CD4-positive, alpha-beta T cell treated with Interleukin-6 for 4 hours (primary cell): ENCODE results near the gene KLRC3.
"Not testable (repeated sequence)": the region's sequence is repeated elsewhere in the genome, so short reads cannot be mapped to it uniquely, and the experiment has no call there.

Source experiments
- DNase-seq: peaks from one replicate; pipeline ENCODE4 v3.0.0-alpha.2; 2020; ENCODE audit warnings: mixed read lengths

The KLRC3 gene

GRCh38 chr12:10398168-10398567 lies 22.2 kb downstream of the KLRC3 start:
- no peak for DNase-seq

- DNase-seq: no peak
Measured at GRCh38 chr12:10397296-10397695, 23.1 kb downstream of the KLRC3 start.

- DNase-seq: not testable (repeated sequence)
Measured at GRCh38 chr12:10396176-10396575, 24.2 kb downstream of the KLRC3 start.

- no peak for DNase-seq
Measured at GRCh38 chr12:10395390-10395998, 24.9 kb downstream of the KLRC3 start.

- not testable (repeated sequence) for DNase-seq
Measured at GRCh38 chr12:10394531-10395152, 25.8 kb downstream of the KLRC3 start.

- no peak for DNase-seq
Measured at GRCh38 chr12:10393291-10393690, 27.1 kb downstream of the KLRC3 start.

- no peak for DNase-seq
Measured at GRCh38 chr12:10392394-10392930, 27.9 kb downstream of the KLRC3 start.

GRCh38 chr12:10390991-10391390 lies 29.4 kb downstream of the KLRC3 start:
- not testable (repeated sequence) for DNase-seq

- no peak for DNase-seq
Measured at GRCh38 chr12:10389904-10390303, 30.5 kb downstream of the KLRC3 start, which contains the start of gene KLRK1. KLRK1 (minus strand) TSS chr12:10390041; CDS start chr12:10388810, 1,231 bp downstream.

- no peak for DNase-seq
Measured at GRCh38 chr12:10388624-10389413, 31.6 kb downstream of the KLRC3 start.

- not testable (repeated sequence) for DNase-seq
Measured at GRCh38 chr12:10387498-10387897, 32.9 kb downstream of the KLRC3 start.

- no peak for DNase-seq
Measured at GRCh38 chr12:10386857-10387256, 33.5 kb downstream of the KLRC3 start.

GRCh38 chr12:10385166-10385613 lies 35.2 kb downstream of the KLRC3 start:
- no peak for DNase-seq

GRCh38 chr12:10384191-10384590 lies 36.2 kb downstream of the KLRC3 start:
- DNase-seq: no peak

GRCh38 chr12:10381928-10382628 lies 38.3 kb downstream of the KLRC3 start:
- no peak for DNase-seq

- DNase-seq: not testable (repeated sequence)
Measured at GRCh38 chr12:10378737-10379136, 41.7 kb downstream of the KLRC3 start.

- DNase-seq: no peak
Measured at GRCh38 chr12:10374624-10375018, 45.8 kb downstream of the KLRC3 start.

- DNase-seq: no peak
Measured at GRCh38 chr12:10372559-10372958, 47.8 kb downstream of the KLRC3 start.

GRCh38 chr12:10371893-10372535 lies 48.4 kb downstream of the KLRC3 start:
- DNase-seq: not testable (repeated sequence)

- DNase-seq: no peak
Measured at GRCh38 chr12:10369557-10370415, 50.6 kb downstream of the KLRC3 start.
